ENCODE data around the gene MTA3. TPM values are rescaled to one million over a fixed set of nuclear protein-coding genes. Genes with fewer than 3 reads are reported as not detected.

Gene MTA3
- total and polyA plus RNA-seq, 9 of the 15 experiments (the other 6 are each of a cell fraction or from before 2014, with no cell fraction given), result 12.4 to 39.6 (median 23.5) TPM

DNA sequence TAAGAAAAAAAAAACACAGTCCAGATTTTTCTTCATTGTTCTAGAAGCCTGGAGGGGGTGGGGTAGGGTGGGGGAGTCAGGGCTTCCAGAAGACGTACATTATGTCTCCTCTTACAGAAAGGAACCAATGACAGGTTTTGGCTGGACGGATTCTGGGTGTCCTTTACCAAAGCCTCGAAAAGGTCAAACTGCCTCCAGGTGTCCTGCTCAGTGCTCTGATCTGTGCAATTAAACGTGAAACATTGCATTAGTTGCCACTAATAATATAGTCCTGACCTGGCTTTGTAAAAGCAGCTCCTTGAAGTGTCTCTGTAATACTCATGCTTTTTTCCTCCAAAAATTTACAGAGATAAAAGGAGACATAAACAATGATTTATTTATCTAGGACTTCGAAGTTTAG lies 11.1 kb upstream of the MTA3 start (continued):
- TF ChIP-seq CCNT2 (IDR thresholded peaks at IDR 0.05; ENCODE audit: borderline replicate concordance, extremely low read depth, insufficient read length, low read depth, low read length) (no peak), SPI1 (IDR thresholded peaks at IDR 0.05; ENCODE audit: borderline replicate concordance, low read depth, low read length) (no peak), KLF13 (tag; IDR thresholded peaks at IDR 0.05; ENCODE audit: borderline replicate concordance, low read depth) (no peak), RFX1 (IDR thresholded peaks at IDR 0.05) (no peak), ZNF431 (CRISPR knock-in tag; IDR thresholded peaks at IDR 0.05) (no peak), ZNF133 (CRISPR knock-in tag; IDR thresholded peaks at IDR 0.05) (no peak), FOSL1 (tag; conservative IDR thresholded peaks at IDR 0.05) (no peak)
- TF ChIP-seq, protein P1, sequence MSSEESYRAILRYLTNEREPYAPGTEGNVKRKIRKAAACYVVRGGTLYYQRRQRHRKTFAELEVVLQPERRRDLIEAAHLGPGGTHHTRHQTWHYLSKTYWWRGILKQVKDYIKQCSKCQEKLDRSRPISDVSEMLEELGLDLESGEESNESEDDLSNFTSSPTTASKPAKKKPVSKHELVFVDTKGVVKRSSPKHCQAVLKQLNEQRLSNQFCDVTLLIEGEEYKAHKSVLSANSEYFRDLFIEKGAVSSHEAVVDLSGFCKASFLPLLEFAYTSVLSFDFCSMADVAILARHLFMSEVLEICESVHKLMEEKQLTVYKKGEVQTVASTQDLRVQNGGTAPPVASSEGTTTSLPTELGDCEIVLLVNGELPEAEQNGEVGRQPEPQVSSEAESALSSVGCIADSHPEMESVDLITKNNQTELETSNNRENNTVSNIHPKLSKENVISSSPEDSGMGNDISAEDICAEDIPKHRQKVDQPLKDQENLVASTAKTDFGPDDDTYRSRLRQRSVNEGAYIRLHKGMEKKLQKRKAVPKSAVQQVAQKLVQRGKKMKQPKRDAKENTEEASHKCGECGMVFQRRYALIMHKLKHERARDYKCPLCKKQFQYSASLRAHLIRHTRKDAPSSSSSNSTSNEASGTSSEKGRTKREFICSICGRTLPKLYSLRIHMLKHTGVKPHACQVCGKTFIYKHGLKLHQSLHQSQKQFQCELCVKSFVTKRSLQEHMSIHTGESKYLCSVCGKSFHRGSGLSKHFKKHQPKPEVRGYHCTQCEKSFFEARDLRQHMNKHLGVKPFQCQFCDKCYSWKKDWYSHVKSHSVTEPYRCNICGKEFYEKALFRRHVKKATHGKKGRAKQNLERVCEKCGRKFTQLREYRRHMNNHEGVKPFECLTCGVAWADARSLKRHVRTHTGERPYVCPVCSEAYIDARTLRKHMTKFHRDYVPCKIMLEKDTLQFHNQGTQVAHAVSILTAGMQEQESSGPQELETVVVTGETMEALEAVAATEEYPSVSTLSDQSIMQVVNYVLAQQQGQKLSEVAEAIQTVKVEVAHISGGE (CRISPR knock-in tag; IDR thresholded peaks at IDR 0.05), result no peak

Measured in K562 (cell line).